GM19395 (cell line): ENCODE data around the gene OR4C12.
"Not testable (repeated sequence)": the region's sequence is repeated elsewhere in the genome, so short reads cannot be mapped to it uniquely, and the experiment has no call there.

Experiments used
- ATAC-seq: cut with Tn5 transposase; IDR thresholded peaks from one replicate; pipeline ENCODE4 v1.9.1; 2021; ENCODE audit warnings: mild to moderate bottlenecking, moderate library complexity; ENCODE audit not compliant: unreplicated experiment

The OR4C12 gene

GRCh38 chr11:49982435-49982834, at the start of gene OR4C12:
TSS of gene OR4C12 (minus strand) at chr11:49982535. CDS start at chr11:49982501, 34 bp downstream.
- not testable (repeated sequence) for ATAC-seq

GRCh38 chr11:50030193-50030592, 47.9 kb upstream of the OR4C12 start:
- no peak for ATAC-seq

- ATAC-seq = no peak
Observed at GRCh38 chr11:49995565-49995964, 13.2 kb upstream of the OR4C12 start.

GRCh38 chr11:49973439-49973838, 8.9 kb downstream of the OR4C12 start:
- not testable (repeated sequence) for ATAC-seq

- ATAC-seq = no peak
Observed at GRCh38 chr11:49952091-49952490, 30.2 kb downstream of the OR4C12 start, which contains the start of gene OR4C13. TSS of gene OR4C13 (plus strand) at chr11:49952391. CDS start at chr11:49952423, 32 bp downstream.

GRCh38 chr11:49948701-49949100, 33.6 kb downstream of the OR4C12 start:
- ATAC-seq = not testable (repeated sequence)
